Endothelial cell of umbilical vein (primary cell): ENCODE data around the gene RPS19. TPM values are rescaled to one million over a fixed set of nuclear protein-coding genes. Genes with fewer than 3 reads are reported as not detected.

ENCODE experiments used
- BruUV-seq: library from RNA; stranded (reverse); fragments of 400-500 nt; replicated peaks from 2 replicates; lab custom pipeline; 2021; lab: Mats Ljungman, UMichigan
- CTCF ChIA-PET: fragments of 300-600, 350-600 bp; sonication (Branson Sonifier 250); formaldehyde crosslinking; loops from one replicate; lab custom pipeline; 2021; ENCODE audit warnings: antibody characterized with exemption, inconsistent platforms; lab: Charles Lee
- POLR2A ChIA-PET: fragments of 300-600, 350-600 bp; sonication (Branson Sonifier 250); formaldehyde crosslinking; loops from one replicate; lab custom pipeline; 2021; ENCODE audit warnings: antibody characterized with exemption, inconsistent platforms; lab: Charles Lee
- DNase-seq: peaks from one replicate; pipeline ENCODE4 v3.0.0-alpha.2; 2011; ENCODE audit warnings: low read depth, low spot score
- FAIRE-seq: peaks from 2 replicates; lab custom pipeline; 2011; peaks lifted over from hg19 to GRCh38; lab: Jason Lieb, UNC
- H2AFZ ChIP-seq: 2 replicates; pipeline ENCODE4 v1.6.0; 2012; ENCODE audit warnings: low read depth, low read length, control low read depth, inconsistent platforms
- H3K27ac ChIP-seq: 2 replicates; pipeline ENCODE4 v1.5.1; 2011; ENCODE audit warnings: low read depth, mild to moderate bottlenecking, control low read depth, low read length, moderate library complexity; ENCODE audit not compliant: insufficient read depth
- H3K27me3 ChIP-seq, 2 experiments: 2 replicates each; pipeline versions ENCODE4 v1.6.0 to v1.6.1; 2011; ENCODE audit warnings: low read length in 2 of 2, mixed read lengths in 1 of 2; ENCODE audit not compliant: control insufficient read depth in 2 of 2, insufficient read depth in 2 of 2
- H3K36me3 ChIP-seq, 2 experiments: 2 replicates in 1 of 2; 3 replicates in 1 of 2; pipeline ENCODE4 v1.5.1; 2011; ENCODE audit warnings: low read length in 2 of 2, mild to moderate bottlenecking in 1 of 2, moderate library complexity in 1 of 2; ENCODE audit not compliant: control insufficient read depth in 2 of 2, insufficient read depth in 2 of 2; ENCODE audit errors: extremely low read depth in 1 of 2
- H3K4me1 ChIP-seq: 3 replicates; pipeline ENCODE4 v1.5.1; 2011; ENCODE audit warnings: mild to moderate bottlenecking, low read length; ENCODE audit not compliant: control insufficient read depth, insufficient read depth; ENCODE audit errors: extremely low read depth
- H3K4me2 ChIP-seq: 2 replicates; pipeline ENCODE4 v1.6.1; 2011; ENCODE audit warnings: low read length, control low read depth, mixed read lengths; ENCODE audit not compliant: insufficient read depth
- H3K4me3 ChIP-seq, 3 experiments: fragments of 200-600 bp in 1 of 3; sonication (generic), shearing (Covaris generic) in 1 of 3; replicated peaks in 1 of 3; 2 replicates each; pipeline ENCODE4 v1.5.1; 2011 to 2016; ENCODE audit warnings: control low read depth in 3 of 3, low read length in 3 of 3, mild to moderate bottlenecking in 2 of 3, inconsistent platforms in 1 of 3, low read depth in 1 of 3, moderate library complexity in 1 of 3; ENCODE audit not compliant: insufficient read depth in 1 of 3
- H3K79me2 ChIP-seq: 2 replicates; pipeline ENCODE4 v1.6.0; 2012; ENCODE audit warnings: low read length, inconsistent platforms; ENCODE audit not compliant: control insufficient read depth, insufficient read depth
- H3K9ac ChIP-seq: replicated peaks from 2 replicates; pipeline ENCODE3; 2011; ENCODE audit warnings: low read length, control low read depth; ENCODE audit not compliant: insufficient read depth; ENCODE audit errors: extremely low read depth
- H3K9me1 ChIP-seq: replicated peaks from 3 replicates; pipeline ENCODE4 v1.6.0; 2011; ENCODE audit warnings: mild to moderate bottlenecking, low read length; ENCODE audit not compliant: control insufficient read depth, insufficient read depth; ENCODE audit errors: extremely low read depth
- H3K9me3 ChIP-seq: replicated peaks from 2 replicates; pipeline ENCODE4 v1.5.1; 2012; ENCODE audit warnings: low read length, inconsistent platforms; ENCODE audit not compliant: control insufficient read depth, insufficient read depth
- H4K20me1 ChIP-seq: replicated peaks from 2 replicates; pipeline ENCODE3; 2011; ENCODE audit warnings: mild to moderate bottlenecking, low read length; ENCODE audit not compliant: control insufficient read depth, insufficient read depth; ENCODE audit errors: extremely low read depth
- EZH2 ChIP-seq: IDR thresholded peaks from 2 replicates; pipeline ENCODE4 v1.6.1; 2012; ENCODE audit warnings: borderline replicate concordance, low read depth, mild to moderate bottlenecking, moderate library complexity, low read length, inconsistent platforms; ENCODE audit not compliant: severe bottlenecking
- FOS ChIP-seq: IDR thresholded peaks from 2 replicates; pipeline ENCODE4 v1.6.1; 2011; ENCODE audit warnings: mild to moderate bottlenecking, low read length, moderate library complexity, borderline replicate concordance; ENCODE audit not compliant: insufficient read depth
- GATA2 ChIP-seq: IDR thresholded peaks from 2 replicates; pipeline ENCODE4 v1.7.0; 2011; ENCODE audit warnings: low read depth, mild to moderate bottlenecking, moderate library complexity, mixed read lengths, low read length; ENCODE audit not compliant: insufficient read length, insufficient read depth
- JUN ChIP-seq: IDR thresholded peaks from 2 replicates; pipeline ENCODE4 v1.6.1; 2011; ENCODE audit warnings: borderline replicate concordance, low read depth; ENCODE audit not compliant: insufficient read length, insufficient read depth
- MYC ChIP-seq: IDR thresholded peaks from one replicate; pipeline ENCODE4 v1.6.1; 2011; ENCODE audit warnings: mild to moderate bottlenecking, low read depth, low read length
- POLR2A ChIP-seq: IDR thresholded peaks from 2 replicates; pipeline ENCODE4 v1.6.1; 2012; ENCODE audit warnings: low read depth, mild to moderate bottlenecking, control low read depth, low read length
- POLR2AphosphoS5 ChIP-seq: IDR thresholded peaks from 2 replicates; pipeline ENCODE4 v1.6.1; 2012; ENCODE audit warnings: low read depth, mild to moderate bottlenecking, control low read depth, low read length, moderate library complexity; ENCODE audit not compliant: insufficient read depth
- dilution Hi-C: fragments of 300-500 bp; cut with MboI; formaldehyde crosslinking; loops from one replicate; pipeline ENCODE4 v1.15.0; 2019; ENCODE audit warnings: low sequenced_read_pairs; ENCODE audit not compliant: extremely low pct_ligation_motif_present
- intact Hi-C: fragments of 100-400 bp; cut with micrococcal nuclease; formaldehyde crosslinking; loops from one replicate; pipeline ENCODE4 v1.10.0; 2022
- polyA plus RNA-seq, 4 experiments: library from polyadenylated mRNA; depleted of rRNA in 3 of 4; stranded (reverse) in 3 of 4; unstranded in 1 of 4; fragments of >200 nt; gene quantifications; 2 replicates each; pipeline versions ENCODE4 v1.2.1 to v1.2.3, GENCODE V29; 2011 to 2012; ENCODE audit warnings: missing spikeins in 1 of 4
- total RNA-seq: library from RNA; stranded (reverse); gene quantifications from 2 replicates; pipeline ENCODE4 v1.2.3, GENCODE V29; 2021
- TF ChIP-seq, protein P1 (sequence below): IDR thresholded peaks from 2 replicates; pipeline ENCODE4 v1.6.1; 2011; ENCODE audit not compliant: insufficient read depth, insufficient read length
- TF ChIP-seq, protein P2 (sequence below), 2 donors: IDR thresholded peaks; 1 replicate in 1 of 2; 2 replicates in 1 of 2; pipeline ENCODE4 v1.5.1; 2011; ENCODE audit warnings: low read length in 2 of 2, mild to moderate bottlenecking in 2 of 2, moderate library complexity in 2 of 2, control low read depth in 1 of 2, inconsistent platforms in 1 of 2, low read depth in 1 of 2; ENCODE audit not compliant: insufficient read depth in 1 of 2; ENCODE audit errors: extremely low read depth in 1 of 2

RPS19 gene
- total and polyA plus RNA-seq, 2 donors (not counting 3 experiments of a cell fraction or from before 2014, with no cell fraction given) = 2,234 to 4,353 TPM

DNA sequence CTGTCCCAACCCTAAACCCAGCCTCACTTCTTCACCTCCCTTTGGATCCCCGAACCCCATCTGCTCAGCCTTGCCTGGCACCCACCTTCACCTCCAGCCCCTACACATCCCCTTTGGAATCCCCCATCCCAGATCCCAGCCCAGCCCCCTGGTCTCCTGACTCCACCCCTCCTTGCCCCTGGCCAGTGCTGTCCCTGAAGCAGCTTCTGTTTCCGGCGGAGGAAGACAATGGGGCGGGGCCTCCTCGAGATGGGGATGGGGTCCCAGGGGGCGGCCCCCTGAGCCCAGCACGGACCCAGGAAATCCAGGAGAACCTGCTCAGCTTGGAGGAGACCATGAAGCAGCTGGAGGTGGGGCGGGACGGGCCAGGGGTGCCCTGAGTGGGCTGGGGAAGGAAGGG lies 46.2 kb downstream of the RPS19 start:
- CTCF ChIA-PET = no interaction called here
- intact Hi-C loops = no loop called here

More for the DNA sequence above, 46.2 kb downstream of the RPS19 start:
- no peaks in the 10 kb centered on the region for H4K20me1 ChIP-seq
- no peak overlapping the region for H3K4me2 ChIP-seq
- no TSS peak for BruUV-seq
- no peaks in the 10 kb centered on the region for H3K9me1 ChIP-seq
- DNase-seq (no peak), FAIRE-seq (no peak)
- POLR2A ChIA-PET = interaction anchor here (0.6 kb wide), 1 partner anchor 31 kb away, joined by 3 read pairs; no protein-coding TSS in a partner anchor
- H3K36me3 ChIP-seq = peaks cover 6 to 50% of the 10 kb centered on the region in 2 experiments
- no peak overlapping the region for H3K27ac ChIP-seq
- no peak overlapping the region for H3K4me3 ChIP-seq
- H2AFZ ChIP-seq = no peak overlapping the region
- peaks cover 6 to 8% of the 10 kb centered on the region in 2 experiments for H3K27me3 ChIP-seq
- H3K4me1 ChIP-seq = no peaks in the 10 kb centered on the region
- H3K9me3 ChIP-seq = no peaks in the 10 kb centered on the region
- dilution Hi-C loops = no loop called here
- TF ChIP-seq POLR2A = no peak
- no peak for TF ChIP-seq GATA2
- TF ChIP-seq MYC = no peak
- TF ChIP-seq JUN = no peak
- no peak for TF ChIP-seq FOS
- TF ChIP-seq, protein P1, sequence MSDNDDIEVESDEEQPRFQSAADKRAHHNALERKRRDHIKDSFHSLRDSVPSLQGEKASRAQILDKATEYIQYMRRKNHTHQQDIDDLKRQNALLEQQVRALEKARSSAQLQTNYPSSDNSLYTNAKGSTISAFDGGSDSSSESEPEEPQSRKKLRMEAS = no peak
- TF ChIP-seq EZH2 = no peak
- no peak for TF ChIP-seq POLR2AphosphoS5
- TF ChIP-seq, protein P2, sequence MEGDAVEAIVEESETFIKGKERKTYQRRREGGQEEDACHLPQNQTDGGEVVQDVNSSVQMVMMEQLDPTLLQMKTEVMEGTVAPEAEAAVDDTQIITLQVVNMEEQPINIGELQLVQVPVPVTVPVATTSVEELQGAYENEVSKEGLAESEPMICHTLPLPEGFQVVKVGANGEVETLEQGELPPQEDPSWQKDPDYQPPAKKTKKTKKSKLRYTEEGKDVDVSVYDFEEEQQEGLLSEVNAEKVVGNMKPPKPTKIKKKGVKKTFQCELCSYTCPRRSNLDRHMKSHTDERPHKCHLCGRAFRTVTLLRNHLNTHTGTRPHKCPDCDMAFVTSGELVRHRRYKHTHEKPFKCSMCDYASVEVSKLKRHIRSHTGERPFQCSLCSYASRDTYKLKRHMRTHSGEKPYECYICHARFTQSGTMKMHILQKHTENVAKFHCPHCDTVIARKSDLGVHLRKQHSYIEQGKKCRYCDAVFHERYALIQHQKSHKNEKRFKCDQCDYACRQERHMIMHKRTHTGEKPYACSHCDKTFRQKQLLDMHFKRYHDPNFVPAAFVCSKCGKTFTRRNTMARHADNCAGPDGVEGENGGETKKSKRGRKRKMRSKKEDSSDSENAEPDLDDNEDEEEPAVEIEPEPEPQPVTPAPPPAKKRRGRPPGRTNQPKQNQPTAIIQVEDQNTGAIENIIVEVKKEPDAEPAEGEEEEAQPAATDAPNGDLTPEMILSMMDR (IDR thresholded peaks at IDR 0.05; ENCODE audit: extremely low read depth in 1 of 2, insufficient read depth in 1 of 2, low read depth in 1 of 2, low read length in 2 of 2) = no peak
- H3K9ac ChIP-seq = no peak overlapping the region
- H3K79me2 ChIP-seq = no peaks in the 10 kb centered on the region
